HG02571 (cell line): ENCODE data around the gene MAGI2.
"Not testable (repeated sequence)": the region's sequence is repeated elsewhere in the genome, so short reads cannot be mapped to it uniquely, and the experiment has no call there.

Experiments used
- ATAC-seq: cut with Tn5 transposase; IDR thresholded peaks from one replicate; pipeline ENCODE4 v1.9.1; 2021; ENCODE audit warnings: mild to moderate bottlenecking, moderate library complexity; ENCODE audit not compliant: unreplicated experiment

MAGI2 gene

DNA sequence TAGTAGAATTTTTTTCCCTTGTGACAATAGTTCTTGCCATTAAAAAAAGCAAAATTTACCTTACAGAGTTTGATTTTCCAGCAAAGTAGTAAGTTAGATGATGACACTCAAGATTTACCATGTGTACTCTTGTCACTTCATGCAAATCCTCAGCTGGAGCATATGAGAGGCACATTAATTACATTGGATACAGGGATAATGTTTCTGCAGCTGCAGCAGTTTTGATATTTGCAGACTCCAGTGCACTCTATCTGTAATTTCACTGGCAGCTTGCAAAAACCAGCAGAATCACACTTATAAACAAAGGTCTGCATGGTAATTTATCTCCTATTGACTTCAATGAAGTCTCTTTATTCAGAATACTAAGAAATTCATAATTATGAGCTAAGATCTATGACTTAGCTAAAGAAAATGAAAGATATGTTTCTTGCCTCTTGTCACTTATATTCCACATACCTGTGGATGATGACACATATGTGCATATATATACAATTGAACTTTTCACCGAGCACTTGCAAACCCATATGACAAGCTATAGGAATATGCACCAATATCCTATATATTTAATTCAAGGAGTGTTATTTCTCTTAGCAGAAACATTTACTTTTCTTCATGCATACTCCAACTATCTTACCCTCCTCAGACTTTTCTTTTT is 1124.3 kb downstream of the MAGI2 start:
- no peak for ATAC-seq

DNA sequence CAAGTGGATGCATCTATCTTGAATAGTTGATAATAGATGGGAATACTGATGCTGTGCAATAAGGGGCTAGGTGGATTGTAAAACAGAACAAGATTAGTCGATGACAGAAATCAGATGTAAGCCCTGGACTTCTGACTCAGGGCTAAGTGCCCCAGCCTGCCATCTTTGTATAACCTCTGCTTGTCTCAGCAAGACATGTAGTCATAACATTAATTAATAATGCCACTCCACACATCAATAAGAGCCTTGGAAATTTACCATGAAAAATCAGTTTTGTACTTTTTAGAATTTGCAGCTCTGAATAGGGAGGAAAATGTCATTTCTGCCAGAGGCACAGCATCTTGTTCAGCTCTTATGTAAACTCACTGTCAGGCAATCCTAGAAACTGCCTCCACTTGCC is 1125.7 kb downstream of the MAGI2 start:
- ATAC-seq: no peak

DNA sequence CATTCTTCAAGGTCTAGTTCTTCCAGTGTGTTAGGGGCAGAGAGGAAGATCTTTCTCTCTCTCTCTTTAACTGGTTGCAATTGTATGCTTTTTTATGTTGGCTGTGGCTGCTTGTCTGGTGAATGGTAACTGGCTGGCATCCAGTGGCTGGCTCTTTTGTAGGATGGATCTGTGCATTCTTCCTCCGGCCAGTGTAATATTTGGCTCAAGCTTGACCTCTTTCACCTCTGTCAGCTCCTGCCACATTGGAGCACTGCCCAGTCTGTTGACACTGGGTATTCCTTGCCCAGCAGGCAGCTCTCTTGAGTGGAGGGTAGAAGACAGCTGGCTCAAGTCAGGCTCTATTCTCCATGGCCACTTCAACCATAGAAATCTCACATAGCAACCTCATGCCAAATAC is 1126.6 kb downstream of the MAGI2 start:
- no peak for ATAC-seq

DNA sequence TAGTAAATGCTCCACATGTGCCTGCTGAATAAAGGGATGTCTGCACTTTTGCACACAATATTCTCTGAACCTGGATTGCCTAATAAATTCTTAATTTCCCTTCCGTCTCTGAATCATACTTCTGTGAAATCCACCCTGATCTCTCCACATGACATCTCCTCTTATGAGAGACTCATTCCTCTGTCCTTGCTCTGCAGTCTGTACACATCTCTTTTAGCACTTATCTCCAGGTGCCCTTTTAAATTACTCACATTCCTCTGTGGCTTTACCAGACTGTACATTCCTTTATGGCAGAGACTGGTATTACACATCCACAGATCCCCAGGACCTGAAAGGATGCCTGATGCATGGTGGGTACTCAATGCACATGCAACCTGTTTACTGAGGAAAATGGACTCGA is 1127.3 kb downstream of the MAGI2 start:
- ATAC-seq: no peak

GRCh38 chr7:78323118-78323517 is 1130.3 kb downstream of the MAGI2 start:
- no peak for ATAC-seq

GRCh38 chr7:78322231-78322630 is 1131.2 kb downstream of the MAGI2 start:
- ATAC-seq: not testable (repeated sequence)

DNA sequence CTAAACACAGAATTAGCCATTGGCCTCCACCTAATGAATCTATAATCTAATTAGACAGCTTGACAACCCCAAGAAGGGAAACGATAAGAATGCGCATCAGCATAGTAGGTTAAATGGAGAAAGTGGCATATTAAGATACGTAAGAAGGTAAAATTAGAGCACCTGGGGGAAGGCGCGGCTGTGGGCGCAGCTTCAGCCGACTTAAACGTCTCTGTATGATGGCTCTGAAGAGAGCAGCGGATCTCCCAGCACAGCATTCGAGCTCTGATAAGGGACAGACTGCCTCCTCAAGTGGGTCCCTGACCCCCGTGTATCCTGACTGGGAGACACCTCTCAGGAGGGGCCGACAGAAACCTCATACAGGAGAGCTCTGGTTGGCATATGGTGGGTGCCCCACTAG is 1136.1 kb downstream of the MAGI2 start:
- ATAC-seq: no peak

DNA sequence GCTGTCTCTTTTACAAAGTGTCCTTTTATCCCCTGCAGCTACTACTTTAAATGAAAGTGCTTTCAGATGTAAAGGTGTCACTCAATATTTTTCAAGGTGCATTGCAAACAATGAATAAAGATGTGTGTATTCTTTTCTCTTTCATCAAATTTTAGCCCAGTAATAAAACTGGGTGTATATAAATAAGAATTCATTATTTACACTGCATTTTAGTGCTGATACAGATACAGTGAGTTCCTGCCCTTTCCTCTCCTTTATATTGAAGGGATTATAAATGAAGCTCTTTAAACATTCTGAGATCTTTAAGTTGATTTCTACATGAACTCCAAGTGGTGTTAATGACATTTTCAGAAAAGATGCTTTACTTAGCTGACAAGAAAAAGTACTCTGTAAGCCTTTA is 1137.4 kb downstream of the MAGI2 start:
- no peak for ATAC-seq

DNA sequence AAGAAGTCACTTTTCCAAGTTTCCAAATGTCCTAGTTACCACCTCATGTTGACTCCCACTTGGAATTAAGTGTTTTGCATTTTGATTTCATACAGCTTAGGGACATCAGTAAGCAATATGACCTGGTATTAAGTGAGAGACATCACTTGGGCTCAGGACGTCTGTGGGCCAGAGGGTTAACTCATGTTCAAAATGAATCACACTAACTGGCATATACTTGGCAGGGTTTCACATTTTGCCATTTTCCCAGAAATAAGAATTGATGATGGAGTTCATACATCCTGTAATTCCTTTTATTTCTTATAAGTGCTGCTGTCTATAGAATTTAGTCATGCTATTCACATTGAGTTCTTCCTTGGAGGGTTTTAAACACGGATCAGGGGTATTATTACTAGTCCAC is 1138.3 kb downstream of the MAGI2 start:
- ATAC-seq: no peak

DNA sequence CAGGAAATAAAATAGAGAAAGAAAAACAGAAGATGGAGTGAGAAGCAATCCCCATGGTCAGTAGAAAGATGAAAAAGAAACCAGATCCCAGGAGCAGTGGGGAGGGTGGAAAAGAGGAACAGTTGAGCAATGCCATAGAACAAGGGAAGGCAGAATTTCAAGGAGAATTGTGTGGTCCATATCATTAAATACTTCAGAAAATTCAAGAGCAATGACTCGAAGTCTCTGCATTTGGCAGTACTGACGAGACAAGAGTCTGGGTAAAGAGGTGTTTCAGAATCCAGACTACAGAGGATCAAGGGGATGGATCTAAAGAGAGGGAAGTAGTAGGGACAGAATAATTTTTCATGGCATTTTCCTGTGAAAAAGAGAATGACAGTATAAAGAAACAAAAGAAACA is 1142.3 kb downstream of the MAGI2 start:
- ATAC-seq: no peak

- no peak for ATAC-seq
Observed at GRCh38 chr7:78307892-78308291, 1145.6 kb downstream of the MAGI2 start.

DNA sequence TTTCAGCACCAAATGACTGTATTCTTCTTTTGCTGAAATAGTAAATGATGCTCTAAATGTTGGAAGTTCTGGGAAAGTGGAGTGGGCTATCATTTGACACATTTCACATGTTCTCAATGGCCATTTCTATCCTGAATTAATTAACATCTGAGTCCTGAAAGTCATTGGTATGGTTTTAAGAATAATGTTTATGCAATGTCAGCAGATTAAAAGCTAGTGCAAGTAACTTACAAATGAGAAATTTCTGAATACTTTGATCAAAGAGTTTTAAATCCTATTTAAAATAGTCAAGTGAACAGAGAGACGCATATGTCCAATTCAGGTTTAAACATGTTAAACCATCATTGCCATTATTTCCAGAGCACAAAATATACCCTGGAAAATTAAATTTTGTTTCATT is 1146.8 kb downstream of the MAGI2 start:
- no peak for ATAC-seq

- ATAC-seq: no peak
Observed at GRCh38 chr7:78301407-78301806, 1152.1 kb downstream of the MAGI2 start.

DNA sequence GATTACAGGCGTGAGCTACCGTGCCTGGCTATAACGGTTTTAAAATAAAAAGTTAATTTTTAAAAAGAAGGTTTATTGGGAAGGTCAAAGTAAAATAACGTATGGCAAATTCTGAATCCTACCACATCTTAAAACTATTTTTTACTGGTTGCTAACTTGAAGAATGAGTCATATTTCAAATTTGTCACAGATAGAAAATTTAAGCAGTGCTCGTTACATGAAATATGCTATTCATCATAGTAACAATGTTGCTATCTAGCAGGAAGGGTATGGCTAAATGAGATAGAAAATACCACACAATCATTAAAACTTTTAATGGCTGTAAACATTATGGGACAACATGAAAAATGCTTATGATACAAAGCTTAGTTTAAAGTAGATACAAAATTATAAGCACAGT is 1154.4 kb downstream of the MAGI2 start:
- ATAC-seq: no peak

DNA sequence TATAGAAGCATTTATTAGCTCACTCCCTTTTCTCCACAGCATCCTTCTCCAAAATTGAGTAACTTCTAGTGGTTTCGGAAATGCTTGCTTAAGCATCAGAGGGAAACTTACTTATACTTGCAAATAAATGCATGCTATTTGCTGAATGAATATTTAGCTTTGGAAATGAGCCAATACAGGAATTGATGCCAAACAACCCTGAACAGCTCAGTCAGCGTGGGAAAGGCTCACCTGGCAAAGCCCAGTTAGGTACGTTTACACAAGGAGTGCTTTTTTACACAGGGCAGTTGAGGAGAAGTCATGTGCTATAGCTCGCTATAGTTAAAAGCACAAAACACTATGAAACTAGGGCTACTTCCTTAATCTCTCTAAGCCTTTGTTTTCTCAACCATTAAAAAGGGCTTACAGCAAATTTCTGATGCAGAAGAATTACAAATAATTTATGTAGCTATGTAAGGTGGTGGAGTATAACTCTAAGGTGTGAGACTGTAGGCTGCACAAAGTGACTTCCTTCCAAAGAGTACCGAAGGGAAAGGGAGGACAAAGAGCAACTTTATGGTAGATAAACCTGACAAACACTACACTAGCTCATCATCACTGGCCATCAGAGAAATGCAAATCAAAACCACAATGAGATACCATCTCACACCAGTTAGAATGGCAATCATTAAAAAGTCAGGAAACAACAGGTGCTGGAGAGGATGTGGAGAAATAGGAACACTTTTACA is 1156.7 kb downstream of the MAGI2 start:
- ATAC-seq: no peak

DNA sequence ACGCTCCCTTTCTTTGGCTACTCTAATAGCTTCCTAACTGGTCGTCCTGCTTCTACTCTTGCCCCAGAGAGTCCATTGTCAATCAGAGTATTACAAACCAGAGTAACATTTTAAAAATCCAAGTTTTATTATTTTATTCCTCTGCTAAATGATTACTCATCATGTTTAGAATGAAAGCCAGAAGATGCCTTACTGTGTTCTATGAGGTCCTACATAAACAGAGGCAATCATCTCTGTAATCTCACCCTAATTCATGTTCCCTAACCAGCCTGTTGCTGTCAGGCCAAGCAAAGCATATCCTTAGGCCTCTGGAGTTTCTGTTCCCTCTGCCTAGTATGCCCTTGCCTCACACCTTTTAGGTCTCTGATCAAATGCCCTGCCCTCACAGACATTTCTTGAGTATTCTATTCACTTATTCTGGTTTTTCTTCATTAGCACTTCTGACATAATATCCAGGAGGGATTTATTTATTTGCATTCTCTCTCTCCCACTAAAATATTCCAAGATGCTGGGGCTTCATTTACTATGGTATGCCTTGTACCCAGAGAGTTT is 1157.3 kb downstream of the MAGI2 start:
- no peak for ATAC-seq

DNA sequence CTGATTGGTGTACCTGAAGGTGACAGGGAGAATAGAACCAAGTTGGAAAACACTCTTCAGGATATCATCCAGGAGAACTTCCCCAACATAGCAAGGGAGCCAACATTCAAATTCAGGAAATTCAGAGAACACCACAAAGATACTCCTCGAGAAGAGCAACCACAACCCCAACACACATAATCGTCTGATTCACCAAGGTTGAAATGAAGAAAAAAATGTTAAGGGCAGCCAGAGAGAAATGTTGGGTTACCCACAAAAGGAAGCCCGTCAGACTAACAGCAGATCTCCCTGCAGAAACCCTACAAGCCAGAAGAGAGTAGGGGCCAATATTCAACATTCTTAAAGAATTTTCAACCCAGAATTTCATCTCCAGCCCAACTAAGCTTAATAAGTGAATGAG is 1164.0 kb downstream of the MAGI2 start:
- ATAC-seq: not testable (repeated sequence)

DNA sequence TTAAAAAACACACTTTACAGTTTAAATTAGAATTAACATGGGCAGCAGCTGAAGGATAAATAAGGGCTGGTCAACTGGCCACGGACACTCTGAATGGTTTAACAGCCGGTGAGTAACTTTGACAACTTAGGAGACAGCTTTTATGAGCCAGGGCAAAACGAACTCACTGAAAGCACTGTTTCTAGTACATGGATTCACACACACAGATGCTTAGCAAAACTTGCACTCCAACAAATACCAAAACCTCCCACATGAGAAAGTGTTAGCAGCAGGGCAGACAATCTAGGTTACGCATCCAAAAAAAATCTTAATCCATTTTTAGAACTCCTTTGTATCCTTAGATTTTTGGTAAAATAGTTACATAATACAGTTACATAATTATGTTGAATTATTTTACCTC is 1168.5 kb downstream of the MAGI2 start:
- no peak for ATAC-seq

- ATAC-seq: no peak
Observed at GRCh38 chr7:78280276-78280675, 1173.2 kb downstream of the MAGI2 start.

- ATAC-seq: no peak
Observed at GRCh38 chr7:78279457-78279856, 1174.0 kb downstream of the MAGI2 start.

GRCh38 chr7:78279032-78279431 is 1174.4 kb downstream of the MAGI2 start:
- ATAC-seq: no peak

DNA sequence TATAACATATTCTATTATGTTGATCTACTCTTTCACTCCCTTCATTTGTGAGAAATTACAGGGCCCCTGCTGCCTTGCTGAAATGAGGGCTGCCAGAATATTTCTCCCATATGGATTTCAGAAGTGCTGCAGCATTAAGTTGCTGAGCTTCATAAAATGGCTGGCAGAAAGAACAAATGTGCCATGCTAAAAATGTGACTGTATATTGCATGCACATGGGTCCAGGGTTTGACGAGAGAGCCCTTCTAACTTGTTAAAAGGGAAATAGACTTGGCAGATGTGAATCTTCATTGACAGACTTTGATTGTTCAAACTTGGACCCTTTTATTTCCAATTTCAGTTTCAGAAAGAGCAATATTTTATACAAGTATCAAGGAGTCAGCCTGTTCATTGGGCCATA is 1186.3 kb downstream of the MAGI2 start:
- no peak for ATAC-seq
